NCI-H1105 treated with DMSO at 0.1 percent for 48 hours (cell line): ENCODE measurements around the gene ATP8B1.
"Not testable (repeated sequence)": the region's sequence is repeated elsewhere in the genome, so short reads cannot be mapped to it uniquely, and the experiment has no call there.

Source experiments
- DNase-seq: peaks from one replicate; lab custom pipeline; 2025; lab: John Stamatoyannopoulos, UW

ATP8B1 gene

DNA sequence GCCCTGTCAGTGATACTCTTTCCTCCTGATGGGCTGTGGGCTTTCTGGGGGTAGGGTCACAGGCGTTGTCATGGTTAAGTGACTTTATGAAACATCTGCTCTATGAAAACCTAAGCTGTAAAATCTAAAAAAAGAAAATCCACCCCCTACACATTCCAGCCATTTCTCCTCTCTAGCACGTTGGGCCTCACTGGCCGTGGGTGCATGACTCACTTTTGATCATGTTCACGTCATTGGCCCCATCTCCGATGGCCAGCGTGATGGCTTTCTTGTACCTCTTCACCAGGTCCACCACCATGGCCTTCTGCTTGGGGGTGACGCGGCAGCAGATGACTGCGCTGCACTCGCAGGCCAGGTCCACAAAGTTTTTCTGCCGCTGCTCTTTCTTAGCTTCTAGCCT, 142.2 kb downstream of the ATP8B1 start:
- no peak for DNase-seq

DNA sequence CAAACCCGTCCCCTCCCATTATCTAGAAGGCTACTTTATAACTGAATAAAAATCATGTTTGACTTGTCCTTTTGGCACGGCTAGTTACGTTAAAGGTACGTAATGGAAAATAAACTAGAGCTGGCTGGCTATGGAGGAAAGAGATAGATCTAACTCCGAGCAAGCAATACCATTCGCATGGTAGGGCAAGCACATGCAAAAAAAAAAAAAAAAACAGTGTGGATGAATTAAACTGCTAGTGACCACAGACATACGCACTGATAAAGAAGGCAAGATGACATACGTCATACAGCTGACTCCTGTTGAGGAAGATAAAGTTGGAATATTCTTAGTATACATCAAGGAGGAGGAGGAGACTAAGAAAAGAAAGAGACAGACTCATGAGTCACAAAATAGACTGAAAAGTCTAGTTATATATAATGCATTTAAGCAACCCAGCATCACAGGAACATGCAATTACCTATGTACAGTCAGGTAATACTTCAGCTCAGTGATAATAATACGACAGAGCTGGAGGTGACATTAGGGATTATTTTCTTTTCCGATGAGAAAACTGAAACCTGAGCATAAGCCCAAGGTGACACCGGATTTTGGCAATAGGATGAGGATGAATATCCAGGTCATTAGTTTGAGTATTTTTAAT, 143.5 kb downstream of the ATP8B1 start:
- no peak for DNase-seq

DNA sequence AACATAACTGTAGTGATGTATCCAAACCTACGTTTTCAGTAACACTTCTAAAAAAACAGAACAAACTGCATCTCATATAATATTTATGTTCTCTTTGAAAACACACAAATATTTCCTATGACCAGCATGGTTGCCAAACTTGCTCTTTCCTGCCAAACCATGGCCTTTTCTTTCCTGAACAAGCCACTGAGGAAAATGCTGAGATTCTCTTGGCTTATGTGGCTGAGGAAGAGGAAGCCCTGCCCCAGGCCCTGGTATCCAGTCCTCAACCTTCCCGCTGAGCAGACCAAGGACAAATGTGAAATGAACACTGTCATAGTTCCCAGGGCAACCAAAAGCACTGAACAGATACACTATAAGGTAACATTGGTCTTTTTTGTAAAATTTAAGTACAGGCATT, 145.6 kb downstream of the ATP8B1 start:
- DNase-seq, result no peak

DNA sequence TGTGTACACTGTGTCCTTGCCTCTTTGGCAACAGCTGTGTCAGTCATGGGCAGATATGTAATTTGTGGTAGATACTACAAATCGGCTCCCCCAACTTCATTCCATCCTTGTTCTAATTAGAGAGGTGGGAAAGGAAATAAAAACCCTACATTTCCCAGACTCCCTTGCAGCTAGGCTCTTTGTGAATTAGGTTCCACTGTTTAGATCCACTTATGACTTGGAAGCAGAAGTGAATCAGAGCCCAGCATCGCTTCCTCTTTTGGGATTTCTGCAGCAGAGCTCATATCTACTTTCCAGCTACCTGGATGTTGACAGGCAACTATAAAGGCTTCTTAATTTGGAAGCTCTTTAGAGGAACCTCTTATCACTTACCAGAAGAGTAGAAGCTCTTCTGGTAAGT, 147.4 kb downstream of the ATP8B1 start:
- no peak for DNase-seq

DNA sequence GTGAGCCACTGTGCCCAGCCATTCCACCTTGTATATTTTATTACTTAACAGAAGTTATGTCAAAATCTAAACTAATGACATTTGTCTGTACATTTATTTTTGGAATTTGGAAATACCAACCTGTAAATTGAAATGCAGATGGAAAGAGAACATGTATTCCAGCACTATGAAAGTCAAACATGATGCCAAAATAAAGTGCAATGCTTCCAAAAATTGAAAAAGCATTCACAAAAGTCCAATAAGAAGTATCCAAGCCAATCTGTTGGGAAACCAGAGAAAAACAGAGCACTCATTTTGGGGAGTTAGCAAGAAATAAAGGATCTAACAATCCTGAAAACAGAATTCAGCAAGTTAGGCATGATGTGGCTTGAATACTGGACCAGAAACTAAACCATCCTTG, 151.2 kb downstream of the ATP8B1 start:
- DNase-seq, result no peak

DNA sequence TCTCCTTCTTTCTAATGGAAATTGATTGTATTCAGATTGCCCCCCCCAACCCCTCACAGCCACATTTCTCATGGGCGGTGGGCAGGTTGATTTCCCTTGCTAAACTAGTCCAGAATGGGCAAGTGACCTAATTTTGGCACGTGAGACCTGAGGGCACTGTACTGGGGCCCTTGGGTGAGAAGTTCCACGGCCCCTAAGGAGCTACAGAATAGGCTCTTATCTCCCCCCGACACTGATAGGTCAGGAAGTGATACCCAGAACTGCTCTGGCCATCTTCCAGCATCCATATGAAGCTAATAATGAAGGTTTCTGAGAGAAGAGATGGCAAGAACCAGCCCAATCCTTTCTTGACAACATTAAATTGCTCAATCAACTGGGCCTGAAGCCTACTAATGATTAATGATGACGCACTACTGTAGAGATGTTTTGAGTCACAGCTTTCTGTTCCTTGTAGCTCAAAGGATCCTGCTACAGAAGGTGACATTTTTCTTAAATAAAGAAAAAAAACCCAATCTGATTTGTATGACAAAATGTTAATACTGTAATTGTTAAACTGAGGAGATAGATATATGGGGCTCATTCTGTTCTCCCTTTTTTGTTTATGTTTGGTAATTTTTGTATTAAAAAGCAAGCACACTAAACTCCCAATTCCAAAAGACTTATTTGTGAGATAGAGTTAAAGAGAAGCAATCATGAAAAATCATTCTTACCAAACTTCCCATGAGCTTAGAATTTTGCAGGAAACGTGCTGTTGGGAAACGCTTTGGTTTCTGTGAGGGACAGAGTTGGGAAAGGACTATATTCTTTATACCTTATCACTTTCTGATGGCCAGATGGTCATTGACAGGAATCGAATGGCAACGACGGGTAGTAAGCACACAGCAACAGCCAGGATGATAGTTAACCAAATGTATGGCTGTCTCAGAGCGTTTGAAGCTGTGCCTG, 153.3 kb downstream of the ATP8B1 start:
- no peak for DNase-seq

DNA sequence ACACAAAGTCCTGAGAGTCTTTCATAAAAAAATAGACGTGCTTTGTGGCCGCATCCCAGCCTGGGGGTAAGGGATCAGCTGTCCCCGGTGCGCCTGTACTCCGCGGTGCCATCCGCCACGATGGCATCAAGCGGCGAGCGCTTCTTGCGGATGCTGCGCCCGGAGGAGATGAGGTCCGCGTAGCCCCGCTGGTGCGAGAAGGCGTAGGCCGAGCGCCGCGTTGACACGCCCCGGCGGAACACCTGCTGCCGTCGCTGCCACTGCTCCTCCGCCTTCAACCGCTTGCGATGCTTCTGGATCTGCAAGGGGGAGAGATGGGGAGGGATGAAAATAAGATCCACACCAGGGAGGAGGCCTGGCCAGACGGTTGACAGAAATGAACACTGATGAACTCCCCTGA, 154.7 kb downstream of the ATP8B1 start:
- DNase-seq, result no peak

DNA sequence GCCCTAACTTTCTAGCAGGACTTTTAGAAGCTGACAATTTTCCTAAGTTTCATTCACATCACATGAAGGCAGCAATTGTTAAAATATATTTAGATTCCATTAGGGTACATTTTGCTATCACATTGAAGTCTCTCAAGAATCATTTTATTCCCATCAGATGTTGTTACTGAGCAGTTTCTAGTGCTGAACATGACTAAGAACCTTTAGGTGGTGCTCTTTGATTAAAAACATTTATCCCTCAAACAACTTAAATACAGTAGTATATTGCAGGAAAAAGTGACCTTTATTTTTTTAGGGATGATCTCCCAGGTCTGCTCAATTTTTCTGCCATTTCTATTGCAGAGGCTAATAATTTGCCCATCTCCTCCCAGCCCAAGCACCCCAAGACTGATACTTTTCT, 158.6 kb downstream of the ATP8B1 start:
- peak; percentile 14 for DNase-seq

DNA sequence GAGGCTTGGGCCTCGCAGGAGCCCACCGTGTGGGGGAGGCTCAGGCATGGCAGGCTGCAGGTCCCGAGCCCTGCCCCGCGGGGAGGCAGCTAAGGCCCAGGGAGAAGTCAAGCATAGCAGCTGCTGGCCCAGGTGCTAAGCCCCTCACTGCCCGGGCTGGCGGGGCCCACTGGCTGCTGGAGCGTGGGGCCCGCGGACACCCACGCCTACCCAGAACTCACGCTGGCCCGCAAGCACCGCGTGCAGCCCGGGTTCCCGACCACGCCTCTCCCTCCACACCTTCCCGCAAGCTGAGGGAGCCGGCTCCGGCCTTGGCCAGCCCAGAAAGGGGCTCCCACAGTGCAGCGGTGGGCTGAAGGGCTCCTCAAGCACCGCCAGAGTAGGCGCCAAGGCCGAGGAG, 159.4 kb downstream of the ATP8B1 start:
- not testable (repeated sequence) for DNase-seq

DNA sequence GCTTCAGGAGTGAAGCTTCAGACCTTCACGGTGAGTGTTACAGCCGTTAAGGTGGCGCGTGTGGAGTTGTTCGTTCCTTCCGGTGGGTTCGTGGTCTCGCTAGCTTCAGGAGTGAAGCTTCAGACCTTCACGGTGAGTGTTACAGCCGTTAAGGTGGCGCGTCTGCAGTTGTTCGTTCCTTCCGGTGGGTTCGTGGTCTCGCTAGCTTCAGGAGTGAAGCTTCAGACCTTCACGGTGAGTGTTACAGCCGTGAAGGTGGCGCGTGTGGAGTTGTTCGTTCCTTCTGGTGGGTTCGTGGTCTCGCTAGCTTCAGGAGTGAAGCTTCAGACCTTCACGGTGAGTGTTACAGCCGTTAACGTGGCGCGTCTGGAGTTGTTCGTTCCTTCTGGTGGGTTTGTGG, 160.7 kb downstream of the ATP8B1 start:
- not testable (repeated sequence) for DNase-seq

DNA sequence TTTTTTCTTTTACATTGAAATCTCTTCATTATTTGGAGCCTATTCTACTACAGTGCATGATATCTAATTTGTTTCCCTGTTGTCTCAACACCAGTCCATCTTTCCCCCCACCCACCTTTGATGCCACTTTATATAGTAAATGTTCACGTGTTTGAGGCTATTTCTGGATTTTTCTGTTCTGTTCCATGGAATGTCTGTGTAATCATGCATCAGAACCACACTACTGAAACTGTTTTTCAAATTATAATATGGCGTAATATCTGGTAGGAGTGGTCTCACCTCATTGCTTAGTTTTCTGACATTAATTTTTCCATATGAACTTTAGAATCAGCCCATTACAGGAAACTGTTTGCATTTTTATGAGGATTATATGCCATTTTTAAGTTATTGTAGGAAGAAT, 162.4 kb downstream of the ATP8B1 start:
- DNase-seq, result no peak

DNA sequence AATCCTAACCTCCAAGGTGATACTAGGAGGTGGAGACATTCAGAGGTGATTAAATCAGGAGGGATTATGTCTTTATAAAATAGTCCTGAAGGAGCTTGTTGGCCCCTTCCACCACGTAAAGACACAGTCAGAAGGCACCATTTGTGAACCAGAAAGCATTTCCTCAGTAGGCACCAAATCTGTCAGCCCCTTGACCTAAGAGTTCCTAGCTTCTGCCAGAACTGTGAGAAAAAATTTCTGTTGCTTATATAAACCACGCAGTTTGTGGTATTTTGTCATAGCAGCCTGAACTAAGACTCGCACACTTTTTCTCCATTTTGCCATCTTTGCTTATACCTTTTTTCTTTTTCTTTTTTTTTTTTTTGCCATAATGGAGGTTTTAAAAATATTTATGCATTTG, 162.9 kb downstream of the ATP8B1 start:
- DNase-seq, result no peak

DNA sequence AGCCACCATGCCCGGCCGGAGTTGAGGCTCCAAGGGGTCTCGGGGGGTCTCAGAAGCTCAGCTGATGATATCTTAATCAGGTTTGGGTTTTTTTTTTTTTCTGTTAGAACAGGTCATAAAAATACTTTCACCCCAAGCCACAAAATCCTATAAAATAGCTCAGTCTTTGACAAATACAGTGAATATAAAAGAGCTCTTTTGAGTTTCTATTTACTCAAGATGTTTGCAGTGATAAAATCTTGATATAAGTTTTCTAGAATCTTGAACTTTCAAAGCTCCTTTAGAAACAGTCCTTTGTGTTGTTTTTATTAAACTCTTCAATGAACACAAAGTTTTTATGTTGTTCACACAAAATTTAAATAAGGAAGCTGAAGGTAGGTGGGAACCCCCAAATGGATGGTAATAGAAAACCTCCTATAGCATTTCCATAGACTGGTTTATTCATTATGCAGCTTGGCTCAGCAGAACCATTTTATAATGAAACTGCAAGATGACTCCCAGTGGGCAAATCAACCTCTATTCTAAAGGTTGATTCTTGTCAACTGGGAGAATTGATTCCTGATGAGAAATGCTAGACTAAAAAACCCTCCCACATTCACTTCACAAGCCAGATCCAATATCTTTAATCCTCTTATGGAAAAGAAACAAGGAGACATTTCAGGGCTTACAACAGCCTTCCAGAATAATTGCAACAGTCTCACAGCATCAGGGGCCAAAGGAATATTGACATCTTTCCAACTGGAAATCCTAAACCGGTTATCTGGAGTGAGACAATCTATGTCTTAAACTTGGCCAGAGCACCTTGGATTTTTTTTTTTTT, 167.9 kb downstream of the ATP8B1 start:
- no peak for DNase-seq

DNA sequence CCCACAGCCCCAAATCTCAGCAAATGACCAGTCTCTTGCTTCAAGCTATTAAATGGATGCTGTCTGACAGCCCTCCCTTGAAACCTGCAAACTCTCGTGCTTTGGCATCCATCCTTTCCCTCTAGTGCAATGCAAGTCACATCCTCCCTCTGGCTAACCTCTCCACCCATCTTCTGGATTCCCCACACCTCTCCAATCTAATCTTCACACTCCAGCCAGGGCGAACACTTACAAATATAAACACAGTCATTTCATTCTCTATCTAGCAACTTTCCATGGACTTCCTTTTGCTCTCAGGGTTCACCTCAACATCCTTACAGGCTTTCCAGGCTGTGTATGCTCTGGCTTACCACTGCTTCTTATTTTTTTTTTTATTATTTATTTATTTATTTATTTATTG, 171.4 kb downstream of the ATP8B1 start:
- no peak for DNase-seq

DNA sequence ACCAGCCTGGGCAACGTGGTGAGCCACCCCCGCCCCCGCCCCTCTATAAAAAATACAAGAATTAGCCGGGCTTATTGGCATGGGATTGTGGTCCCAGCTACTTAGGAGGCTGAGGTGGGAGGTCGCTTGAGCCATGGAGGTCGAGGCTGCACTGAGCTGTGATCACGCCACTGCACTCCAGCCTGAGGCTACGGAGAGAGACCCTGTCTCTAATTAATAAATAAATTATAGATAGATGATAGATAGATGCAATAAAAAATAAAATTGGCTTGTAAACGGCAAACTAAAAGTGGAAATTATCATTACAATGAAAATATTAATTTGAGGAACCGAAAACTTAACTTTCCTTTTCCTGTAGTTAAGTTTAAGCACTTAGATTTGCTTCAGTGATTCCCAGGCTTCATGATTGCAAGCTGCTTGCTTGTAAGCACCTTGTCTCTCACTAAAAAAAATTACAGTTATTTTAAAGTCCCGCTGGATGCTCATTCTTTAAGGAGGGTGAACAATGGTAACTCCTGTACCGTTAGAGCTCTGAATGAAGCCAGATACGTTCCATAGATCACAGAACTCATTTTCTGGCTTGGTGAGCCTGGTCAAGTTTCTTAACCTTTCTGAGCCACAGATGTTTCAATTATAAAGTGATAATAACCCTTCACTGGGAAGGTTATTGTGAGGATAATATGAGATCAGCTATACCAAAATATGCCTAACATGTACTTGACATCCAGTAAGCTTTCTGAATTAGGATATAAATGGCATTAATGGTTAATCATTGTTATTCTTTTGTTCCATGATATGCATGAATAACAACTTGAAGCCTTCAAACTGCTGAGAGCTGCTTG, 172.1 kb downstream of the ATP8B1 start:
- peak; percentile 9 for DNase-seq

DNA sequence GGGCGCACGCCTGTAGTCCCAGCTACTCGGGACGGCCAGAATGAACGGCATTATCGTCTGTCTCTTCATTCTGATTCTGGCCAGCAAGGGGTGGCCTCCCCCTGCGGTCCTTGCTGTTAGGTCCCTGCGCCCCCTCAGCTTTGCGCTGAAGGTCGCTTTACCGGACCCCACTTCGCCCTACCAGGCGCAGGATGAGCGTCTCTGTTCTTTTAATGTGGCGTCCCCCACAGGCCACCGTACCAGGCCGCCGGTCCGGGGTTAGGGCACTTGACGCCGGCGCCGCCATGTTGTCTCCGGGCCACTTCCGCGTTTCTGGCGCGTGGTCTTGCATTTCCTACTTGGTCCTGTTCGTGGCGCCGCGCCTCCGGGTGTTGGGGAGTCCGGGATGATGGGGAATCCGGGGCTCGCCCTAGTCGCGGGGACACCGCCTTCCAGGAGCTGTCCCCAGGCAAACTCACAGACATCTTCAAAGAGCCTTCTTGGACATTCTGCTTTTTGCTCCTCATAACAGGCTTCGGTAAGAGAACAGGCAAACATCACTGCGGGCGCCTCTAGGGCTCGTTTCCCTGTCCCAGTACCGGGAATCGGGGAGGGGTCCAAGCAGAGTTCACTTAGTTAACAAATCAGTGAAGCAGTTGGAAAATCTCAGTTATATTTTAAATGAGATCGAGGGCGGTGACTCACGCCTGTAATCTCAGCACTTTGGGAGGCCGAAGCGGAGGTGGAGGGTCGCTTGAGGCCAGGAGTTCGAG, 172.9 kb downstream of the ATP8B1 start:
- peak; percentile 94 for DNase-seq

DNA sequence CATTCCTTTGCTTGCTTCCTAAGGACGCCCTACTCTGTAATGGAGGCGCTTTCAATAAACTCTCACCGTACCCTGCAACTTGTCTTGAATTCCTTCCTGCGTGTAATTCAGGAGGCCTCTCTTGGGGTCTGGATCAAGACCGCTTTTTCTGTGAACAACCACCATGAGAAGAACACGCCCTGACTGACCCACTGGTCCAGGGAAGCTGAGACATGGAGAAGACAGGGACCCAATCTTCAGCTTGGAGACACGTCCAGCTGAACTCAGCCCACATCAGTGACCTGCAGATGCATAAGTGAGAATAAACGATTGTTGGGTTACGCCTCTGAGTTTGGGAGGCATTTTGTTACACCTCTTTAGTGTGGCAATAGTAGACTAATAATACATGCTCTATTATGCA, 173.7 kb downstream of the ATP8B1 start:
- no peak for DNase-seq

DNA sequence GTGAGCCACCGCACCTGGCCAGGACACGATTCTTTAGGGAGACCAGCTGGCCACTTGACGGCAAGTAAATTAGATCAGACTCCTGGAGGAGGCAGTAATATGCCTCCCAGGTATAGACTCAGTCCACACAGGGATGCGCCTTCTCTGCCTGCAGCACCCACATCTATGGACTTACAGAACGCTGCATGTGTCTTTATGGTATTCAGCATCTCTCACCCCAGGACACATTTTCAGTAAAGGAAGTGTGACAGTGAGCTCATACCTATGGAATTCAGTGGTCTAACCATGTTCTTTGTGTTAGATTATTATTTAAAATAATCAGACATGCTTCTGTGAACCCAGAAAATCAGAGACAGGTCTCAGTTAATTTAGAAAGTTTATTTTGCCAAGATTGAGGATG, 175.6 kb downstream of the ATP8B1 start:
- DNase-seq, result no peak

DNA sequence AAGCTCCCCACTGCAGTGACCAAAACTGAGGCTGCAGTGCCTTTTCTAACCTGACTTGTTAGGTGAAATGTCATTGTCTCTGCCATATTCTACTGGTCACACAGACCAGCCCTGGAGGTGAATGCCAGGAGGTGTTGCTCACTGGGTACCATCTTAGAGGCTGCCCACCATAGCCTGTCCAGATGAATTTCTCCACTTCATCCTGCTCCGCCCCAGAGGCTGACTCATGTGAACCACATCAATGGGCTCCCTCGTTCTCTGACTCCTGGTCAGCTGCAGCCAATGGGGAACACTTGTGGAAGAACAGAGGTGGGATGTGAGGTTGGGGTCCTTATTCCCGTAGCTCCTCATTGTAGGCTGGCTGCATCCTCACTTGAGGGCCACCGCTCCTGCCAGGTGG, 178.1 kb downstream of the ATP8B1 start:
- no peak for DNase-seq

DNA sequence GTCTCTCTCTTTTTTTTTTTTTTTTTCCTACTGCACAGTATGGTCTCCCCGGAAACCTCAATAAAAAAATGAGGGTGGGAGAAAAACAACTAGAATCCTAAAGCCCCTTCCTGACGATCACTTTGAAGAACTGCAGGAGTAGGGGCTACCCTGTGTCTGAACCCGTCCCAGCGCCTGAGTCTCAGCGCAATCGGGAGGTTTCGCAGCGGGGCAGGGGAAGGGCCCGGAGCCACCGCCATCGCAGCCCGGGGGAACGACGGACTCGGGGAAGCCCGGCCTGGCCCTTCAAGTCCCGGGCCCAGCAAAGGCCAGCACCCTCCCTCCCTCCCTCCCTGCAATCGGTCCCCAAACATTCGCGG, 181.9 kb downstream of the ATP8B1 start:
- DNase-seq, result peak; percentile 16

DNA sequence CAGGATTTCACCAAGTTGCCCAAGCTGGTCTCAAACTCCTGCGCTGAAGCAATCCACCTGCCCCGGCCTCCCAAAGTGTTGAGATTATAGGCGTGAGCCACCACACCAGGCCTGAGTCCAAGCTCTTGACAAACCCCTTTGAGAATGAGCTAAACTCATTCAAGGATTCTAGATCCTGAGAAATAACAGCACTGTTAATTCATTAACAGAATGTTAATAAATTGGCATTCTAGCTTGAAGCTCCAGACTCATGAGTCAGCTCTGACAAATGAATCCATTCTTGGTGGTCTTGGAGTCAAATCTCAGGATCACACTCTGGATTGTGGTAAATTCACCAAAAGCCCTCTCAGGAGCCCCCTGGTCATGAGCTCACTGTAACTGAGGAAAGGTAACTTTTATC, 183.2 kb downstream of the ATP8B1 start:
- no peak for DNase-seq
